HG03442 (cell line): ENCODE results near the gene KLHL2.

Source experiments
- ATAC-seq: cut with Tn5 transposase; IDR thresholded peaks from one replicate; pipeline ENCODE4 v1.9.1; 2021; ENCODE audit warnings: mild to moderate bottlenecking, moderate library complexity; ENCODE audit not compliant: unreplicated experiment

KLHL2 gene

GRCh38 chr4:165288226-165288625 is 80.9 kb downstream of the KLHL2 start:
- ATAC-seq, result no peak

- no peak for ATAC-seq
These were observed 81.5 kb downstream of the KLHL2 start for GRCh38 chr4:165288639-165289422.

DNA sequence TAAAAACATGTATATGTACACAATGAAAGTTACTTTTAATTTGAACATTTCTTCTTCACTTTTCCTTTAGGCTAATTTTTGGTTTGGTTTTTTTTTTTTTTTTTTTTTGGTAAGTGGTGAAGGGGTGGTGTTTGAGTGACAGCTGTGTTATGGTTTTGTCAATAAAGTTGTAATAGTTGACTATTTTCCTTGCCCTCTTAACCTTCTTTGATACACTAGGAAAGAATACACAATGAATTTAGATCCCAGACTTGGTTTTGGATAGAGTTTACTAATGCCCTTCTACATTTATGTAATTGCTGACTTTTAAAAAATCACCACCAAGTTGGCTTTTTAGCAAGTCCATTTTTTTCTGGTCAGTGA is 82.0 kb downstream of the KLHL2 start:
- ATAC-seq, result no peak

GRCh38 chr4:165293061-165293460 is 85.7 kb downstream of the KLHL2 start:
- no peak for ATAC-seq

DNA sequence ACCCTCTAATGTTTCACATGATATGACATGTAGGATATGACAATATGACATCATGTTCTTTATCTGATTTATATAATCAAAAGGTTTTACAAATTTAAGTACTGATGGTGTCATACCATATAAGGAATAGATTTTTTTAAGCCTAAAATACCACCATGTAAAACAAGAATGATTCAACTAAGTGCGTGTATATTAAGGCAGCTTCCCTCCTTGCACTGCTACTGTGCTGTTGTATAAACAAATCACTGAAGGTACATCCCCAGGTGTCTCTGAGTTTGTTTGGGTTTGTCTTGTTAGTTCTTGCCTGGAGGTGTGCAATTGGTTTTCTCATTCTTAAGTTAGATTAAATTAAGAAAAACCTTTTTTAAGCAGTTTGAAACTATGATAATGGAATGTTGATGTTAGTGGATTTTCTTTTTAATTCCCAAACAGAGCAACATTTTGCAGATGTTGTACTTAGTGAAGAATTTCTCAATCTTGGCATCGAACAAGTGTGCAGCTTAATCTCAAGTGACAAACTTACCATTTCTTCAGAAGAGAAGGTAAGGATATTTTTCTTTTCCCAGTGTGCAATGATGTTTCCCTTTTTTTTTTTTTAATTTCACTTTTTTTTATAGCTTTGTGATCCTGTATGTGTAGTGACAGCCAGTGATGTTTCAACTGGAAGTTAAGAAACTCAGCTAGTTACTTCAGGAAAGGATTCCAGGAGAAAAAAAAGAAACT is 86.7 kb downstream of the KLHL2 start:
- ATAC-seq, result no peak

DNA sequence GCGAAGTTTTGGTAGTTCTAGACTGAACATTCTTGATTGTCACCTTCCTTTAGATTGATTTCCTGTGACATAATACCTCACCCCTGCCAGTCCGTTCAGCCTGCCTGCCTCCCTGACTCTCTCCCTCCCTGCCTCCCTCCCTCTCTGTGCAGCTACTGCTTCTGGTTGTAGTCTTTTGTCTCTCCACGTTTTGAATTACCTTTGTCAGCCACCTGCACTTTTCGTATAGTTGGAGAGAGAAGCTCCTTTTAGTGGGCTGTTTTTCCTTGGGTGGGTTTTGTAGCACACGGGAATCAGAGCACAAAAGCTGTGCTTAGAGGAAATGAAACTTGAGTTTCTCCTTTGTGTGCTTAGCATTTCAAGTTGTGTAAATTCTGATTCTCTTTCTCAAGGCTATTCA is 87.5 kb downstream of the KLHL2 start:
- peak; percentile 93 for ATAC-seq

- ATAC-seq, result no peak
These were observed 90.3 kb downstream of the KLHL2 start for GRCh38 chr4:165297626-165298025.

DNA sequence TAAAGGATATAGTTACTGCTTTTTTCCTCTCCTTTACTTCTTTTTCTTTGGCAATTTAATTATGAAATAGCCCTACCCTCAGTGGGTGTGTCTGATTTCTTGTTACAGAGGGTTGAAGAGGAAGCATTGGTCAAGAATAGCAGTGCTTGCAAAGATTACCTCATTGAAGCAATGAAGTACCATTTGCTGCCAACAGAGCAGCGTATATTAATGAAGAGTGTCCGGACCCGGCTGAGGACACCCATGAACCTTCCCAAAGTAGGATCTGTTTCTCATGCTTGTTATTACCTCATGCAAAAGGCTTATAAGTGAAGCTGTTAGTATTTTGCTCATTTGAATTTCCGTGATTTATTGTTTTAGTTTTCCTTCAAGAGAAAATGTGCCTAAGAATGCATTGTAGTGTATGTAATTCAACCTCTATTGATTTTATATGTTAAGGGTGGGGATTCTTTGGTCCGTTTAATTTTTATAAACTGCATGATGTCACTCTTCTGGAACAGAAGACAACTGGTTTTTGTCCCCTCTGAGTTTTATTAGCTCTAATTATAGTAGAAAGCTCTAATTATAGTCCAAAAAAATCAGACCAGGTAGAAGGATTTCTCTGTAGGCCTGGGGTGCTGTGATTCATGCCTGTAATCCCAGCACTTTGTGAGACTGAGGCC is 92.2 kb downstream of the KLHL2 start:
- ATAC-seq, result no peak

DNA sequence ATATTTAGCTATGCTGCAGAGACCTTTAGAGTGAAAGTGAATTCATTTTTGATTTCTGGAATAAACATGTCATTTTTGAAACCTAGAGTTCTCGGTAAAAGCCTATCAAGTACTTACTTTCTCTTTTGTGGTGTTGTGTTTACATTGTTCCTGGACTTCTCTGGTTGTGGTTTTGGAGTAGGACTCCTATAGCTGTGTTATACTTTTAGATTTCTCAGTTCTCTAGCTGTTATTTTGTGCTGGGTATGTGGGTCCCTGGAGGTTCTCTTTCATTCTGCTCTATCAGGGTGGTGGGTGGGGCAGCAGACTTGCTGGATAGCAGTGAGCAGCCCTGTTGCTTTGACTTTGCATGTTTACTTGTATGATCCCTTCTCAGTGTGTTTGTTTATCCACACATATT is 94.5 kb downstream of the KLHL2 start:
- peak; percentile 89 for ATAC-seq

DNA sequence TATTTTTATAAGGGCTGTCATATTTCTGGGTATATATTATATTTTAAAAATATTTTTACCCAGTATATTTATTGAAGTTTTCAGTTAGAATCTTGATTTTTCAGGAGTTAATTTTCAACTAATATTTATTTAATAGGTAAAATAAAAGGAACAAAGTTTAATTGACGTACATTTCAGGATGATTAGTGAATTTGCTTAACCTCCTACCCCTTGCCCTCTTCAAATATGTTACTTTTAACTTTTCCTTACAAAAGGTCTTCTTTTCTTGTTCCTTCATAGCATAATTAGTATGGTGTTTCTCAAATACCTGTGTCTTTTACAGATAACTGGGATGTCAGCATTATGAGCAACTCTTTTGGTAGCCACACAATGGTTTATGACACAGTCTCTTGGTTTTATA is 95.3 kb downstream of the KLHL2 start:
- no peak for ATAC-seq

DNA sequence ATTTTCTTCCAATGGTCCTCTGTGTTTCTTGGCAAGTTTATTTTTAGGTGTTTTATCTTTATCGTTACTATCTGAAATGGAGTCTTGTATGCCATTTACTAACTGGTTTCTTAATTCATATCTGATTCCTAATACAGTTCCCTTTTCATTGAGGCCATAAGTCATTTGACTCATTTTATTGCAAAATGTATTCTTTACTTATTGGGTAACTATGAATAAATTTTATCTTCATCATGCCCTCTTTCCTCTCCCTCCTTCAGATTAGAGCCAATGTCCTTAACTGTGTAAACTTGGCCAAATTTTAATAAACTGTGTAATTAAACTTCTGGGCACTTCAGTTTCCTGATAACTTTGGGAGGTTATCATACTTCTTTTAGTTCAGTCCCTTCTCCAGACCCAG is 100.8 kb downstream of the KLHL2 start:
- no peak for ATAC-seq

GRCh38 chr4:165308606-165309005 is 101.2 kb downstream of the KLHL2 start:
- no peak for ATAC-seq

- no peak for ATAC-seq
These were observed 102.1 kb downstream of the KLHL2 start for GRCh38 chr4:165309456-165309855.

DNA sequence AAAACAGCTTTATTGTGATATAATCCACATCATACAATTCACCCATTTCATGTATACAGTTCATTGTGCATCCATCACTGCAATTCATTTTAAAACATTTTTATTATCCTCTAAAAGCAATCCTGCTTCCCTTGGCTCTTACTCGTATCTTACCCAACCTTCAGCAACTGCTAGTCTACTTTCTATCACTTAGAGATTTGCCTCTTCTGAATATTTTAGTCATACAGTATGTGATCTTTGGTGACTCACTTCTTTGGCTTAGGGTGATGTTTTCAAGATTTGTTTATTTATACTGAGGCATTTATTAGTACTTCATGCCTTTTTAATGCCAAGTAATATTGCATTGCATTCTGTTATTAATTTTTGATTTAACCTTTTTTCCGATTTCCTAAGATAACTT is 105.1 kb downstream of the KLHL2 start:
- no peak for ATAC-seq

DNA sequence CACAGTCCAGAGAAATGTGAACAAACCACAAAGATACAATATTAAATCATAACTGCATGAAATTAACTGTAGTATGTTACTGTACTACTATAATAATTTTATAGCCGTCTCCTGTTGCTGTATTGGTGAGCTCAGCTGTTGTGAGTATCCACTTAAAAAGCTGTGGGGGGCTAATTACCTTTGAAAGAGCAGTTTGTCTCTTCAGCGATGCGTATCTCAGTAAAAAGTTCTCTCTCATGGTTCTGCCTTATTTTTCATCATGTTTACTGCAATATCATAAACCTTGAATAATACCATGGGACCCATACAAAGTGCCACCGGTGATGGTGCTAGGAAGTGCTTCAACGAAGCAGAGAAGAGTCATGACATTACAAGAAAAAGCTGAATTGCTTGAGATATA is 111.7 kb downstream of the KLHL2 start:
- ATAC-seq, result no peak

GRCh38 chr4:165319509-165319908 is 112.1 kb downstream of the KLHL2 start:
- ATAC-seq, result no peak

DNA sequence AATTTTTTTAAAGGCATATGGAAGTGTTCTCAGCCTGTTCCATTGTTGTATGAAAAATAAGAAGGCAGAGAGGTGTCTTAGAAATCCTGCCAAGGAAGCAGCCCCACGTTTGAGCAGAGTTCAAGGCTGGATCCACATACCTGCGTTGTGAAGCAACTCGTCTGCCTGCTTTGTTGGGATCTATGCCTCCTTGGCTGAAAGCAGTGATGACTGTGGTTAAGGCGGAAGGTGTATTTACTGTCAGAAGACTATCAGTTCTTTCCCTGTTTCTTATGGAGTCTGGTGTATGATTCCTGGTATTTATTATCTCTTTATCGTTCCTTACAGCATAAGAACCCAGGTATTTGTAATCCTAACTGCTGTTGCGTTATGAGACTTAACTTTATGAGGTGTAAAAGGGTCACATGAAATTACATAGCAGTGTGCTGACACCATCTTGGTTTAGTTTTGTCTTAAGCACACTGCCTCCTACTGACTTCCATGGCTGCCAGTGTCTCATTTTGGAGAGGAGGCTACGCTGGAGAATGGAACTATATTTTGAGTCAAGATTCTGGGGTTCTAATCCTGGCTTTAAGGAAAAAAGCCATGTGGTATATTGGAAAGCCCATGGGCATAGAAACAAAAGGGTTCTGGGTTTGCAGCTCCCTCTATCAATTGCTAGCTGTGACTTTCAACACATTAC is 117.0 kb downstream of the KLHL2 start:
- ATAC-seq, result no peak

DNA sequence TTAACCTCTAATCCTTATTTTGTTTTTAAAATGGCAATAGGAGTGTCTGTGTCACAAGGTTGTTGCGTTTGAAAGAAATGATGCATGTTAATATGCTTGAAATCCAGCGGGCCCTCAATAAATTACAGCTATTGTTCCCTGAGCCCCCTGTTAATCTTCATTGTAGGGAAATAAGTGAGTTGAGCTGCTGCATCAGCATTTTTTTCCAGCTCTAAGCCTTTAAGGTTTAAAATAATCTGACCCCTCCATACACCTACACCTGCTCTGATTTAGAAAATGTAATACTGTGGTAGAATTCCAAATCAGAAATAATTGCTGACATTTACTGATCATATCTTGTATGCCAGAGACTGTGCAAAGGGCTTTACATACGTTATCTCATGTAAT is 117.5 kb downstream of the KLHL2 start:
- ATAC-seq, result no peak

- ATAC-seq, result no peak
These were observed 118.6 kb downstream of the KLHL2 start for GRCh38 chr4:165325732-165326512.

- ATAC-seq, result no peak
These were observed 119.5 kb downstream of the KLHL2 start for GRCh38 chr4:165326831-165327210.
